Brain microvascular endothelial cell (primary cell): ENCODE data around the gene SLC26A5.
A peak's percentile ranks its signal among the peaks of the same experiment; 100 is the strongest.

Source experiments
- DNase-seq: peaks from one replicate; pipeline ENCODE4 v3.0.0-alpha.2; 2020
- H3K27ac ChIP-seq: fragments of 250-450 bp; sonication (Bioruptor Pico); 2 replicates; pipeline ENCODE4 v1.5.1; 2020; ENCODE audit warnings: mild to moderate bottlenecking, moderate library complexity
- H3K27me3 ChIP-seq: fragments of 250-450 bp; sonication (Bioruptor Pico); replicated peaks from 2 replicates; pipeline ENCODE4 v1.5.1; 2020; ENCODE audit warnings: mild to moderate bottlenecking
- H3K36me3 ChIP-seq: fragments of 250-450 bp; sonication (Bioruptor Pico); replicated peaks from 2 replicates; pipeline ENCODE4 v1.5.1; 2020; ENCODE audit warnings: mild to moderate bottlenecking
- H3K4me3 ChIP-seq: 2 replicates; pipeline ENCODE4 v1.5.1; 2011; ENCODE audit warnings: low read depth, mild to moderate bottlenecking, control low read depth, low read length, moderate library complexity
- CTCF ChIP-seq: IDR thresholded peaks from 2 replicates; pipeline ENCODE4 v1.5.1; 2011; ENCODE audit warnings: low read depth, mild to moderate bottlenecking, moderate library complexity, low read length, control low read depth, inconsistent platforms; ENCODE audit errors: missing control alignments
- in situ Hi-C: cut with HindIII; loops from 2 replicates; pipeline ENCODE4 v1.10.0; 2017; ENCODE audit warnings: low sequenced_read_pairs, low pct_ligation_motif_present

The SLC26A5 gene

GRCh38 chr7:103466814-103467213 lies 20.8 kb upstream of the SLC26A5 start:
- TF ChIP-seq CTCF, result no peak
- in situ Hi-C loops, result no loop called here

GRCh38 chr7:103462358-103462757 lies 16.4 kb upstream of the SLC26A5 start:
- Histone ChIP-seq H3K36me3 (no peaks in the 10 kb centered on the region), H3K4me3 (no peak overlapping the region), H3K27ac (no peak overlapping the region), H3K27me3 (no peaks in the 10 kb centered on the region)
- DNase-seq, result no peak
- no peak for TF ChIP-seq CTCF
- in situ Hi-C loops, result no loop called here

More at GRCh38 chr7:103466814-103467213, 20.8 kb upstream of the SLC26A5 start:
- Histone ChIP-seq H3K4me3 (no peak overlapping the region), H3K36me3 (no peaks in the 10 kb centered on the region), H3K27ac (no peak overlapping the region), H3K27me3 (no peaks in the 10 kb centered on the region)
- DNase-seq, result no peak

- DNase-seq, result peak; percentile 46
- Histone ChIP-seq H3K36me3 (no peaks in the 10 kb centered on the region), H3K27ac (no peak overlapping the region), H3K27me3 (peaks cover 31% of the 10 kb centered on the region), H3K4me3 (no peak overlapping the region)
- peak; percentile 92 for TF ChIP-seq CTCF
- in situ Hi-C loops, result no loop called here
These were observed 1.3 kb upstream of the SLC26A5 start for GRCh38 chr7:103447073-103447960.

GRCh38 chr7:103445228-103446048 lies 569 bp downstream of the SLC26A5 start:
- in situ Hi-C loops, result no loop called here
- TF ChIP-seq CTCF, result no peak
- no peaks in the 10 kb centered on the region for H3K36me3 ChIP-seq
- H3K27ac ChIP-seq, result no peak overlapping the region
- no peak for DNase-seq
- H3K27me3 ChIP-seq, result peaks cover 31% of the 10 kb centered on the region
- peak overlapping the region; percentile 33 for H3K4me3 ChIP-seq

- in situ Hi-C loops, result no loop called here
- no peak for DNase-seq
- H3K4me3 ChIP-seq, result no peak overlapping the region
- H3K27me3 ChIP-seq, result peaks cover 21% of the 10 kb centered on the region
- TF ChIP-seq CTCF, result no peak
- no peaks in the 10 kb centered on the region for H3K36me3 ChIP-seq
- H3K27ac ChIP-seq, result no peak overlapping the region
These were observed 6.3 kb downstream of the SLC26A5 start for GRCh38 chr7:103439661-103440060.
